ENCODE measurements around the gene INTS11.

DNA sequence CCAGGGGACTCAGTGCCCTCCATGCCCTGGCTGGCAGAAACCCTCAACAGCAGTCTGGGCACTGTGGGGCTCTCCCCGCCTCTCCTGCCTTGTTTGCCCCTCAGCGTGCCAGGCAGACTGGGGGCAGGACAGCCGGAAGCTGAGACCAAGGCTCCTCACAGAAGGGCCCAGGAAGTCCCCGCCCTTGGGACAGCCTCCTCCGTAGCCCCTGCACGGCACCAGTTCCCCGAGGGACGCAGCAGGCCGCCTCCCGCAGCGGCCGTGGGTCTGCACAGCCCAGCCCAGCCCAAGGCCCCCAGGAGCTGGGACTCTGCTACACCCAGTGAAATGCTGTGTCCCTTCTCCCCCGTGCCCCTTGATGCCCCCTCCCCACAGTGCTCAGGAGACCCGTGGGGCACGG lies 3.8 kb upstream of the INTS11 start:
- TF ChIP-seq PCBP1 (IDR thresholded peaks at IDR 0.05; ENCODE audit: low read depth, low read length, poor library complexity, severe bottlenecking): no peak
- TF ChIP-seq, protein P1, sequence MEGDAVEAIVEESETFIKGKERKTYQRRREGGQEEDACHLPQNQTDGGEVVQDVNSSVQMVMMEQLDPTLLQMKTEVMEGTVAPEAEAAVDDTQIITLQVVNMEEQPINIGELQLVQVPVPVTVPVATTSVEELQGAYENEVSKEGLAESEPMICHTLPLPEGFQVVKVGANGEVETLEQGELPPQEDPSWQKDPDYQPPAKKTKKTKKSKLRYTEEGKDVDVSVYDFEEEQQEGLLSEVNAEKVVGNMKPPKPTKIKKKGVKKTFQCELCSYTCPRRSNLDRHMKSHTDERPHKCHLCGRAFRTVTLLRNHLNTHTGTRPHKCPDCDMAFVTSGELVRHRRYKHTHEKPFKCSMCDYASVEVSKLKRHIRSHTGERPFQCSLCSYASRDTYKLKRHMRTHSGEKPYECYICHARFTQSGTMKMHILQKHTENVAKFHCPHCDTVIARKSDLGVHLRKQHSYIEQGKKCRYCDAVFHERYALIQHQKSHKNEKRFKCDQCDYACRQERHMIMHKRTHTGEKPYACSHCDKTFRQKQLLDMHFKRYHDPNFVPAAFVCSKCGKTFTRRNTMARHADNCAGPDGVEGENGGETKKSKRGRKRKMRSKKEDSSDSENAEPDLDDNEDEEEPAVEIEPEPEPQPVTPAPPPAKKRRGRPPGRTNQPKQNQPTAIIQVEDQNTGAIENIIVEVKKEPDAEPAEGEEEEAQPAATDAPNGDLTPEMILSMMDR (IDR thresholded peaks at IDR 0.05 in 2 of 3, conservative IDR thresholded peaks at IDR 0.05 in 1 of 3; ENCODE audit: insufficient read depth in 2 of 3, low read depth in 1 of 3, low read length in 3 of 3): no peak

Measured in K562 (cell line).